Calu3 (cell line): ENCODE data around the gene FAM174C. TPM values are rescaled to one million over a fixed set of nuclear protein-coding genes. Genes with fewer than 3 reads are reported as not detected.

ENCODE experiments used
- BruUV-seq: library from RNA; stranded (reverse); fragments of 400-500 nt; replicated peaks from 2 replicates; lab custom pipeline; 2021; lab: Mats Ljungman, UMichigan
- CTCF ChIA-PET: fragments of 300-600 bp; sonication (Branson Sonifier 250); formaldehyde crosslinking; loops from one replicate; lab custom pipeline; 2022; ENCODE audit warnings: antibody characterized with exemption; lab: Charles Lee
- DNase-seq: peaks from one replicate; pipeline ENCODE4 v3.0.0; 2022
- H3K27ac Mint-ChIP-seq: one replicate; pipeline ENCODE4 v1.8.0; 2022; ENCODE audit warnings: mixed read lengths; ENCODE audit not compliant: unreplicated experiment
- H3K27me3 Mint-ChIP-seq: one replicate; pipeline ENCODE4 v1.8.0; 2022; ENCODE audit warnings: mixed read lengths; ENCODE audit not compliant: unreplicated experiment
- H3K36me3 Mint-ChIP-seq: one replicate; pipeline ENCODE4 v1.8.0; 2022; ENCODE audit warnings: mild to moderate bottlenecking, moderate library complexity, mixed read lengths; ENCODE audit not compliant: insufficient read depth, unreplicated experiment
- H3K4me1 Mint-ChIP-seq: one replicate; pipeline ENCODE4 v1.8.0; 2022; ENCODE audit warnings: mild to moderate bottlenecking, low read depth, mixed read lengths; ENCODE audit not compliant: unreplicated experiment
- H3K4me3 Mint-ChIP-seq: one replicate; pipeline ENCODE4 v1.8.0; 2022; ENCODE audit warnings: mild to moderate bottlenecking, low read depth, moderate library complexity, mixed read lengths; ENCODE audit not compliant: unreplicated experiment
- H3K9me3 Mint-ChIP-seq: one replicate; pipeline ENCODE4 v1.8.0; 2022; ENCODE audit warnings: low read depth, mixed read lengths; ENCODE audit not compliant: unreplicated experiment
- CTCF ChIP-seq: fragments of 200-600 bp; IDR thresholded peaks from one replicate; pipeline ENCODE4 v1.8.0; 2022; ENCODE audit warnings: antibody characterized with exemption; ENCODE audit not compliant: unreplicated experiment
- intact Hi-C: fragments of 100-400 bp; cut with micrococcal nuclease; formaldehyde crosslinking; loops from one replicate; pipeline ENCODE4 v1.10.0; 2022; ENCODE audit not compliant: unreplicated experiment
- total RNA-seq: library from RNA; stranded (reverse); gene quantifications from 2 replicates; pipeline ENCODE4 v1.2.3, GENCODE V29; 2022

FAM174C gene
- total RNA-seq, 1 experiment from 2014 or later = 34.4 TPM

GRCh38 chr19:1284293-1284978 is 9.1 kb downstream of the FAM174C start:
- intact Hi-C loops = no loop called here
- BruUV-seq = no TSS peak
- H3K36me3 Mint-ChIP-seq = peaks cover 16% of the 10 kb centered on the region
- H3K4me1 Mint-ChIP-seq = peaks cover 8% of the 10 kb centered on the region
- H3K27me3 Mint-ChIP-seq = peaks cover 32% of the 10 kb centered on the region
- CTCF ChIA-PET = interaction anchor here (0.7 kb wide), 1 partner anchor 40 kb away, joined by 6 read pairs; no protein-coding TSS in a partner anchor
- no peaks in the 10 kb centered on the region for H3K9me3 Mint-ChIP-seq
- H3K27ac Mint-ChIP-seq = no peak overlapping the region
- no peak for TF ChIP-seq CTCF
- no peak for DNase-seq
- H3K4me3 Mint-ChIP-seq = peak overlapping the region; percentile 34

- Mint-ChIP-seq H3K27ac (no peak overlapping the region), H3K36me3 (peaks cover 9% of the 10 kb centered on the region), H3K27me3 (peaks cover 32% of the 10 kb centered on the region), H3K4me3 (peak overlapping the region; percentile 34), H3K9me3 (no peaks in the 10 kb centered on the region), H3K4me1 (peaks cover 8% of the 10 kb centered on the region)
- intact Hi-C loops = no loop called here
- CTCF ChIA-PET = no interaction called here
- no TSS peak for BruUV-seq
- TF ChIP-seq CTCF = no peak
- no peak for DNase-seq
Measured at GRCh38 chr19:1284979-1285736, 9.8 kb downstream of the FAM174C start.

- no TSS peak for BruUV-seq
- Mint-ChIP-seq H3K9me3 (no peaks in the 10 kb centered on the region), H3K36me3 (peaks cover 9% of the 10 kb centered on the region), H3K4me1 (peaks cover 8% of the 10 kb centered on the region), H3K27me3 (peaks cover 32% of the 10 kb centered on the region), H3K27ac (no peak within 1 kb of the TSS), H3K4me3 (peak within 1 kb of the TSS; percentile 67)
- no peak for DNase-seq
- intact Hi-C loops = no loop called here
- no peak for TF ChIP-seq CTCF
- CTCF ChIA-PET = no interaction called here
Measured at GRCh38 chr19:1285737-1286360, 10.5 kb downstream of the FAM174C start, which contains the start of gene EFNA2. Gene EFNA2, plus strand, starts transcription at chr19:1285873. Its CDS starts 296 bp downstream, at chr19:1286169.

GRCh38 chr19:1286487-1287353 is 11.4 kb downstream of the FAM174C start:
- no peak for TF ChIP-seq CTCF
- no peak for DNase-seq

More at GRCh38 chr19:1286487-1287353, 11.4 kb downstream of the FAM174C start:
- Mint-ChIP-seq H3K27me3 (peaks cover 32% of the 10 kb centered on the region), H3K36me3 (peaks cover 9% of the 10 kb centered on the region), H3K27ac (no peak overlapping the region), H3K9me3 (no peaks in the 10 kb centered on the region), H3K4me1 (peaks cover 8% of the 10 kb centered on the region), H3K4me3 (peak overlapping the region; percentile 67)
- BruUV-seq = no TSS peak
- intact Hi-C loops = no loop called here
- CTCF ChIA-PET = no interaction called here
